Uterus (tissue), 4 donors: Measurements from ENCODE around the gene ZNF205. TPM values are rescaled to one million over a fixed set of nuclear protein-coding genes. Genes with fewer than 3 reads are reported as not detected.
A peak's percentile ranks its signal among the peaks of the same experiment; 100 is the strongest.

ENCODE experiments used
- DNase-seq, 2 donors: peaks; one replicate each; pipeline ENCODE4 v3.0.0-alpha.2; 2019 to 2020
- H3K27ac ChIP-seq, 2 donors: fragments of 200-600 bp; sonication (generic); 1 replicate in 1 of 2; 2 replicates in 1 of 2; pipeline ENCODE4 v1.5.1; 2016 to 2018
- H3K27me3 ChIP-seq, 2 donors: fragments of 200-600 bp; sonication (generic); one replicate each; pipeline ENCODE4 v1.5.1; 2018 to 2019; ENCODE audit warnings: control low read depth in 1 of 2
- H3K36me3 ChIP-seq, 2 donors: fragments of 200-600 bp; sonication (generic); one replicate each; pipeline ENCODE4 v1.5.1; 2019; ENCODE audit warnings: control low read depth in 1 of 2
- H3K4me1 ChIP-seq, 2 donors: fragments of 200-600 bp; sonication (generic); one replicate each; pipeline ENCODE4 v1.5.1; 2018 to 2019; ENCODE audit warnings: control low read depth in 1 of 2
- H3K4me3 ChIP-seq, 2 donors: fragments of 200-600 bp; sonication (generic); 1 replicate in 1 of 2; 2 replicates in 1 of 2; pipeline ENCODE4 v1.5.1; 2018 to 2019; ENCODE audit warnings: mild to moderate bottlenecking in 1 of 2
- H3K9me3 ChIP-seq, 2 donors: fragments of 200-600 bp; sonication (generic); one replicate each; pipeline ENCODE4 v1.5.1; 2019; ENCODE audit warnings: control low read depth in 1 of 2
- CTCF ChIP-seq, 4 experiments: fragments of 200-600 bp in 2 of 4; fragments of 450-650 bp in 2 of 4; sonication (generic) in 2 of 4; IDR thresholded peaks; one replicate each; pipeline ENCODE4 v1.5.1; 2016 to 2019; ENCODE audit warnings: antibody characterized with exemption in 4 of 4, mild to moderate bottlenecking in 2 of 4, moderate library complexity in 1 of 4
- POLR2A ChIP-seq, 2 donors: fragments of 450-650 bp; IDR thresholded peaks; one replicate each; pipeline ENCODE4 v1.6.1; 2016; ENCODE audit warnings: antibody characterized with exemption in 2 of 2, mild to moderate bottlenecking in 1 of 2, moderate library complexity in 1 of 2
- intact Hi-C: fragments of 100-400 bp; cut with DNase I; formaldehyde crosslinking; loops from one replicate; pipeline ENCODE4 v1.15.1; 2023; ENCODE audit warnings: low total_unique reads
- total RNA-seq, 4 donors: library from RNA; depleted of rRNA in 3 of 4; stranded (reverse); fragments of >200 nt in 3 of 4; gene quantifications; one replicate each; pipeline versions ENCODE4 v1.1.0 to v1.2.4, GENCODE V29; 2014 to 2023
- donor health status: DM: yes; HTN: yes; CAD: no.

Gene ZNF205
- total RNA-seq, 4 donors from 2014 or later = 12.9 to 26.9 (median 18.3) TPM

GRCh38 chr16:3087243-3088235, 24.8 kb upstream of the ZNF205 start:
- Histone ChIP-seq H3K4me3 (peak overlapping the region in 1 of 2 donors; percentile 2), H3K9me3 (no peaks in the 10 kb centered on the region), H3K4me1 (no peaks in the 10 kb centered on the region), H3K27me3 (peaks cover 0 to 2% of the 10 kb centered on the region in 2 donors), H3K27ac (peak overlapping the region; percentile 53 to 63), H3K36me3 (no peaks in the 10 kb centered on the region)
- intact Hi-C loops = no loop called here
- TF ChIP-seq CTCF (IDR thresholded peaks at IDR 0.05) (no peak), POLR2A (IDR thresholded peaks at IDR 0.05) (no peak)
- DNase-seq = peak in 1 of 2 donors; percentile 41

GRCh38 chr16:3088450-3088849, 23.9 kb upstream of the ZNF205 start:
- H3K36me3 ChIP-seq = no peaks in the 10 kb centered on the region
- intact Hi-C loops = no loop called here
- no peak overlapping the region for H3K4me3 ChIP-seq
- H3K4me1 ChIP-seq = no peaks in the 10 kb centered on the region
- DNase-seq = no peak
- no peaks in the 10 kb centered on the region for H3K9me3 ChIP-seq
- TF ChIP-seq CTCF (IDR thresholded peaks at IDR 0.05) = no peak
- no peak for TF ChIP-seq POLR2A (IDR thresholded peaks at IDR 0.05)
- H3K27ac ChIP-seq = no peak overlapping the region
- peaks cover 0 to 6% of the 10 kb centered on the region in 2 donors for H3K27me3 ChIP-seq

GRCh38 chr16:3088925-3089716, 23.3 kb upstream of the ZNF205 start:
- Histone ChIP-seq H3K9me3 (no peaks in the 10 kb centered on the region), H3K27ac (no peak overlapping the region), H3K4me3 (no peak overlapping the region), H3K27me3 (peaks cover 0 to 6% of the 10 kb centered on the region in 2 donors), H3K36me3 (no peaks in the 10 kb centered on the region), H3K4me1 (no peaks in the 10 kb centered on the region)
- TF ChIP-seq CTCF (IDR thresholded peaks at IDR 0.05) (no peak), POLR2A (IDR thresholded peaks at IDR 0.05) (no peak)
- intact Hi-C loops = no loop called here
- no peak for DNase-seq

GRCh38 chr16:3089717-3090592, 22.4 kb upstream of the ZNF205 start:
- no peaks in the 10 kb centered on the region for H3K9me3 ChIP-seq
- no peak overlapping the region for H3K27ac ChIP-seq
- TF ChIP-seq CTCF (IDR thresholded peaks at IDR 0.05) = no peak
- TF ChIP-seq POLR2A (IDR thresholded peaks at IDR 0.05) = no peak
- no peaks in the 10 kb centered on the region for H3K4me1 ChIP-seq
- intact Hi-C loops = no loop called here
- no peak overlapping the region for H3K4me3 ChIP-seq
- peaks cover 0 to 6% of the 10 kb centered on the region in 2 donors for H3K27me3 ChIP-seq
- DNase-seq = no peak
- no peaks in the 10 kb centered on the region for H3K36me3 ChIP-seq
